Measurements from ENCODE around the gene CADM4.

CADM4 gene

GRCh38 chr19:43574424-43575155, 65.1 kb downstream of the CADM4 start:
- Histone ChIP-seq H3K4me1 (ENCODE audit: control insufficient read depth, insufficient read depth, low read length) (peaks cover 4% of the 10 kb centered on the region), H3K27me3 (ENCODE audit: control insufficient read depth, insufficient read depth, low read length, poor library complexity, severe bottlenecking) (no peaks in the 10 kb centered on the region), H3K4me3 (ENCODE audit: insufficient read depth, low read depth, low read length) (peak overlapping the region; percentile 82), H3K9me3 (ENCODE audit: control insufficient read depth, low read length) (no peaks in the 10 kb centered on the region), H3K36me3 (ENCODE audit: control insufficient read depth, insufficient read depth, low read length) (no peaks in the 10 kb centered on the region), H3K27ac (ENCODE audit: insufficient read depth, low read depth, low read length, poor library complexity, severe bottlenecking) (no peak overlapping the region)
- 66 to 67% methylated on average over 12 of the region's 12 CpGs for WGBS, 2 experiments

Data from ectodermal cell (in vitro differentiated cells).